Uterus (tissue), 2 donors: ENCODE results near the gene LRP1B.

ENCODE experiments used
- POLR2A ChIP-seq, 2 donors: fragments of 450-650 bp; IDR thresholded peaks; one replicate each; pipeline ENCODE4 v1.6.1; 2016; ENCODE audit warnings: antibody characterized with exemption in 2 of 2, mild to moderate bottlenecking in 1 of 2, moderate library complexity in 1 of 2
- TF ChIP-seq, protein P1 (sequence below), 4 experiments: fragments of 200-600 bp in 2 of 4; fragments of 450-650 bp in 2 of 4; sonication (generic) in 2 of 4; IDR thresholded peaks; one replicate each; pipeline ENCODE4 v1.5.1; 2016 to 2019; ENCODE audit warnings: antibody characterized with exemption in 4 of 4, mild to moderate bottlenecking in 2 of 4, moderate library complexity in 1 of 4

- TF ChIP-seq POLR2A (IDR thresholded peaks at IDR 0.05): no peak
- TF ChIP-seq, protein P1, sequence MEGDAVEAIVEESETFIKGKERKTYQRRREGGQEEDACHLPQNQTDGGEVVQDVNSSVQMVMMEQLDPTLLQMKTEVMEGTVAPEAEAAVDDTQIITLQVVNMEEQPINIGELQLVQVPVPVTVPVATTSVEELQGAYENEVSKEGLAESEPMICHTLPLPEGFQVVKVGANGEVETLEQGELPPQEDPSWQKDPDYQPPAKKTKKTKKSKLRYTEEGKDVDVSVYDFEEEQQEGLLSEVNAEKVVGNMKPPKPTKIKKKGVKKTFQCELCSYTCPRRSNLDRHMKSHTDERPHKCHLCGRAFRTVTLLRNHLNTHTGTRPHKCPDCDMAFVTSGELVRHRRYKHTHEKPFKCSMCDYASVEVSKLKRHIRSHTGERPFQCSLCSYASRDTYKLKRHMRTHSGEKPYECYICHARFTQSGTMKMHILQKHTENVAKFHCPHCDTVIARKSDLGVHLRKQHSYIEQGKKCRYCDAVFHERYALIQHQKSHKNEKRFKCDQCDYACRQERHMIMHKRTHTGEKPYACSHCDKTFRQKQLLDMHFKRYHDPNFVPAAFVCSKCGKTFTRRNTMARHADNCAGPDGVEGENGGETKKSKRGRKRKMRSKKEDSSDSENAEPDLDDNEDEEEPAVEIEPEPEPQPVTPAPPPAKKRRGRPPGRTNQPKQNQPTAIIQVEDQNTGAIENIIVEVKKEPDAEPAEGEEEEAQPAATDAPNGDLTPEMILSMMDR (IDR thresholded peaks at IDR 0.05): no peak
Observed at GRCh38 chr2:140947236-140947635, 1183.6 kb downstream of the LRP1B start.
